Right atrium auricular region (tissue), 2 donors: ENCODE results near the gene EPB41L4A. TPM values are rescaled to one million over a fixed set of nuclear protein-coding genes. Genes with fewer than 3 reads are reported as not detected.
"Not testable (repeated sequence)": the region's sequence is repeated elsewhere in the genome, so short reads cannot be mapped to it uniquely, and the experiment has no call there.

Experiments
- DNase-seq: peaks from one replicate; pipeline ENCODE4 v3.0.0-alpha.2; 2019; ENCODE audit warnings: low spot score
- H3K27ac ChIP-seq, 2 donors: fragments of 200-600 bp; sonication (generic); 1 replicate in 1 of 2; 2 replicates in 1 of 2; pipeline ENCODE4 v1.5.1; 2016 to 2019
- H3K27me3 ChIP-seq, 2 donors: fragments of 200-600 bp; sonication (generic); one replicate each; pipeline versions ENCODE4 v1.5.1 to v1.6.0; 2017 to 2019
- H3K36me3 ChIP-seq: fragments of 200-600 bp; sonication (generic); one replicate; pipeline ENCODE4 v1.5.1; 2016
- H3K4me1 ChIP-seq, 2 donors: fragments of 200-600 bp; sonication (generic); one replicate each; pipeline versions ENCODE4 v1.5.1 to v1.6.0; 2017 to 2019
- H3K4me3 ChIP-seq, 2 donors: fragments of 200-600 bp; sonication (generic); 1 replicate in 1 of 2; 2 replicates in 1 of 2; pipeline ENCODE4 v1.5.1; 2017 to 2019; ENCODE audit warnings: mild to moderate bottlenecking in 1 of 2, moderate library complexity in 1 of 2
- H3K9me3 ChIP-seq, 2 donors: fragments of 200-600 bp; sonication (generic); one replicate each; pipeline ENCODE4 v1.5.1; 2019
- total RNA-seq, 2 donors: library from RNA; depleted of rRNA; stranded (reverse); fragments of >200 nt; gene quantifications; one replicate each; pipeline ENCODE4 v1.1.0, GENCODE V29; 2016
- TF ChIP-seq, protein P1 (sequence below), 2 donors: fragments of 200-600 bp; sonication (generic); IDR thresholded peaks; one replicate each; pipeline ENCODE4 v1.5.1; 2019; ENCODE audit warnings: antibody characterized with exemption in 2 of 2

The EPB41L4A gene
- total RNA-seq, 2 donors from 2014 or later, result 13.8 to 17.9 TPM

DNA sequence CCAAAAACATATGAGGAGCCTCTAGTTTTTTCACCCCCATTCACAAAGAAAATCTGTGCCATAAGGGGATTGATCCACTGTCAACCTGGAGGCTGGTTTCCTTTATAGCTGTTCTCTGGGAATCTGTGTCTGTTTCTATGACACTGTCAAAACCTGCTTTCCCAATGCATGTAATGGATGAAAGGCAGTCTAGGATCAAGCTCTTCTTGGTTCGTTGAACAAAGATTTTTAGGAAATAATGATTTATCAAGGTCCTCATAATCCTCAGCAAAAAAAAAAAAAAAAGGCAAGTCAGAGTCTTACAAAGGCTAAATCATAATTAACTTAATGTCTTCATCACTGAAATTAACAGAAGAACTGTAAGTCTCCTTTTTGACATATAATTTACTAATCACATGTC is 16.0 kb downstream of the EPB41L4A start:
- no peak overlapping the region for H3K27ac ChIP-seq
- no peaks in the 10 kb centered on the region for H3K9me3 ChIP-seq
- DNase-seq, result no peak
- H3K36me3 ChIP-seq, result no peaks in the 10 kb centered on the region
- no peaks in the 10 kb centered on the region for H3K27me3 ChIP-seq
- TF ChIP-seq, protein P1, sequence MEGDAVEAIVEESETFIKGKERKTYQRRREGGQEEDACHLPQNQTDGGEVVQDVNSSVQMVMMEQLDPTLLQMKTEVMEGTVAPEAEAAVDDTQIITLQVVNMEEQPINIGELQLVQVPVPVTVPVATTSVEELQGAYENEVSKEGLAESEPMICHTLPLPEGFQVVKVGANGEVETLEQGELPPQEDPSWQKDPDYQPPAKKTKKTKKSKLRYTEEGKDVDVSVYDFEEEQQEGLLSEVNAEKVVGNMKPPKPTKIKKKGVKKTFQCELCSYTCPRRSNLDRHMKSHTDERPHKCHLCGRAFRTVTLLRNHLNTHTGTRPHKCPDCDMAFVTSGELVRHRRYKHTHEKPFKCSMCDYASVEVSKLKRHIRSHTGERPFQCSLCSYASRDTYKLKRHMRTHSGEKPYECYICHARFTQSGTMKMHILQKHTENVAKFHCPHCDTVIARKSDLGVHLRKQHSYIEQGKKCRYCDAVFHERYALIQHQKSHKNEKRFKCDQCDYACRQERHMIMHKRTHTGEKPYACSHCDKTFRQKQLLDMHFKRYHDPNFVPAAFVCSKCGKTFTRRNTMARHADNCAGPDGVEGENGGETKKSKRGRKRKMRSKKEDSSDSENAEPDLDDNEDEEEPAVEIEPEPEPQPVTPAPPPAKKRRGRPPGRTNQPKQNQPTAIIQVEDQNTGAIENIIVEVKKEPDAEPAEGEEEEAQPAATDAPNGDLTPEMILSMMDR (IDR thresholded peaks at IDR 0.05), result no peak
- peaks cover 0 to 24% of the 10 kb centered on the region in 2 donors for H3K4me1 ChIP-seq
- no peak overlapping the region for H3K4me3 ChIP-seq

- TF ChIP-seq, protein P1 (IDR thresholded peaks at IDR 0.05), result no peak
- Histone ChIP-seq H3K36me3 (no peaks in the 10 kb centered on the region), H3K9me3 (no peaks in the 10 kb centered on the region), H3K27ac (no peak overlapping the region), H3K4me1 (peaks cover 0 to 13% of the 10 kb centered on the region in 2 donors), H3K4me3 (no peak overlapping the region), H3K27me3 (no peaks in the 10 kb centered on the region)
- no peak for DNase-seq
These were observed 17.2 kb downstream of the EPB41L4A start for GRCh38 chr5:112401924-112402323.

DNA sequence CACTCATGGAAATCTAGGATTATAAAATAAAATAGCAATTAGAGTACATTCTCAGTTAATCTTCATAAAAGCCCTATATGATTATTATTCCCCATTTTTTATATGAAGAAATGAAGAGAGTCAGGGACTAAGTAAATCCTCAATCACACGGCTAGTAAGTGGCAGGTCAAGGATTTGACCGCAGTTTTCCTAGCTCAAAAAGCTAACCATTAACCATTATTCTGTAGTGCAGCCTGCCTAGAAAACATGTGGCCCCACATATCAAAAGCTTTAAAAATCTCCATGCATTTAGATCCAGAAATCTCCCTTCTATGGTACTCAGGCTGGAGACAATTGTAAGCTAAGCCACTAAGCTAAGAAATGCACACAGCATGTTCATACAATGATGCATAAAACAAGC is 21.4 kb downstream of the EPB41L4A start:
- Histone ChIP-seq H3K27me3 (no peaks in the 10 kb centered on the region), H3K9me3 (no peaks in the 10 kb centered on the region), H3K4me3 (no peak overlapping the region), H3K36me3 (no peaks in the 10 kb centered on the region), H3K27ac (no peak overlapping the region), H3K4me1 (no peaks in the 10 kb centered on the region)
- DNase-seq, result no peak
- TF ChIP-seq, protein P1 (IDR thresholded peaks at IDR 0.05), result no peak

DNA sequence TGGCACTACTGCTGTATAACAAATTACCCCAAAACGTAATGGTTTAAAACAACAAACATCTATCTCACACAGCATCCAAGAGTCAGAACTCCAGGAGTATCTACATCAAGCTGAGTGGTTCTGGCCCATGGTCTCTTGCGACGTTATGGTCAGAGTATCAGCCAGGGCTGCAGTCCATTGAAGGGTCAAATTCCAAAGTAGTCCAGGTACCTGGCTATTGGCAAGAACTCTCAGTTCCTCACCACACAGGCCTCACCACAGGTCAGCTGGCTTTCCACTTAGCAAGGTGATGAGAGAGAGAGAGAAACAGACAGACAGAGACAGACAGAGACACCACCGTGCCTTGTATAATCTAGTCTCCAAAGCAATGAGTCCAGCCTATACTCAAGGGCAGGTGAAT is 22.6 kb downstream of the EPB41L4A start:
- Histone ChIP-seq H3K27me3 (no peaks in the 10 kb centered on the region), H3K4me3 (no peak overlapping the region), H3K27ac (no peak overlapping the region), H3K9me3 (no peaks in the 10 kb centered on the region), H3K36me3 (no peaks in the 10 kb centered on the region), H3K4me1 (no peaks in the 10 kb centered on the region)
- TF ChIP-seq, protein P1 (IDR thresholded peaks at IDR 0.05), result no peak
- DNase-seq, result no peak

- not testable (repeated sequence) for H3K27ac ChIP-seq, H3K27me3 ChIP-seq, H3K4me1 ChIP-seq, H3K9me3 ChIP-seq, DNase-seq, H3K4me3 ChIP-seq, H3K36me3 ChIP-seq
These were observed 23.8 kb downstream of the EPB41L4A start for GRCh38 chr5:112395299-112395698.

- H3K4me3 ChIP-seq, result no peak overlapping the region
- no peaks in the 10 kb centered on the region for H3K36me3 ChIP-seq
- no peak for DNase-seq
- TF ChIP-seq, protein P1 (IDR thresholded peaks at IDR 0.05), result no peak
- no peaks in the 10 kb centered on the region for H3K9me3 ChIP-seq
- H3K27me3 ChIP-seq, result no peaks in the 10 kb centered on the region
- peaks cover 0 to 31% of the 10 kb centered on the region in 2 donors for H3K4me1 ChIP-seq
- H3K27ac ChIP-seq, result no peak overlapping the region
These were observed 28.8 kb downstream of the EPB41L4A start for GRCh38 chr5:112390327-112390726.
